SK-N-MC (cell line): ENCODE results near the gene ASB11.

ENCODE experiments used
- EZH2 ChIP-seq: fragments of 200-600 bp; sonication (generic); IDR thresholded peaks from one replicate; pipeline ENCODE4 v1.6.1; 2017; ENCODE audit warnings: antibody characterized with exemption
- FOXP2 ChIP-seq: optimal IDR thresholded peaks from 2 replicates; pipeline ENCODE3; 2011; ENCODE audit warnings: mild to moderate bottlenecking, moderate library complexity; ENCODE audit not compliant: insufficient read depth; ENCODE audit errors: extremely low read length, control extremely low read depth
- POLR2AphosphoS5 ChIP-seq: IDR thresholded peaks from 2 replicates; pipeline ENCODE4 v1.6.1; 2012; ENCODE audit warnings: mild to moderate bottlenecking, low read depth, low read length, borderline replicate concordance

DNA sequence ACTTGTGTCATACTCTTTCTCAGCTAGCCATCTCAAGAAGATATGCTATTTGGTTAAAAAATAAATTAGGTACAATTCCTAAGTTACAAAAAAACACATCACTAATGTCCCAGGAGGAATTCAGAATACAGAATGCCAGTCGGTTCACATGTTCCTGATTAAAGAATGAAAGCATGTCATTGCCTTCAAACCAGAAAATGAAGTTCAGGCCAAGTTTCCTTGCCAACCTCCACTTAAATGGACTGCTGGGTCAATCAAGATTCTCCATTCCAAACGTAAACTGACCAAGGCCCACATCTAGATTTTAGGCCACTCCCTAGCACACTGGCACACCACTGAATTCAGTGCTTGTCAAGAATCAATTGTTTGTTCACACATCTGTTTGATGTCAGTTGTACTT lies 13.4 kb upstream of the ASB11 start:
- TF ChIP-seq EZH2 (no peak), POLR2AphosphoS5 (no peak), FOXP2 (no peak)
